Erythroblast (primary cell): ENCODE data around the gene SNX25.

ENCODE experiments used
- GATA1 ChIP-seq: IDR thresholded peaks from 2 replicates; pipeline ENCODE4 v1.6.1; 2011; ENCODE audit warnings: low read depth, mild to moderate bottlenecking, control low read depth, low read length, moderate library complexity
- POLR2A ChIP-seq: IDR thresholded peaks from 2 replicates; pipeline ENCODE4 v1.6.1; 2011; ENCODE audit warnings: mild to moderate bottlenecking, low read length

DNA sequence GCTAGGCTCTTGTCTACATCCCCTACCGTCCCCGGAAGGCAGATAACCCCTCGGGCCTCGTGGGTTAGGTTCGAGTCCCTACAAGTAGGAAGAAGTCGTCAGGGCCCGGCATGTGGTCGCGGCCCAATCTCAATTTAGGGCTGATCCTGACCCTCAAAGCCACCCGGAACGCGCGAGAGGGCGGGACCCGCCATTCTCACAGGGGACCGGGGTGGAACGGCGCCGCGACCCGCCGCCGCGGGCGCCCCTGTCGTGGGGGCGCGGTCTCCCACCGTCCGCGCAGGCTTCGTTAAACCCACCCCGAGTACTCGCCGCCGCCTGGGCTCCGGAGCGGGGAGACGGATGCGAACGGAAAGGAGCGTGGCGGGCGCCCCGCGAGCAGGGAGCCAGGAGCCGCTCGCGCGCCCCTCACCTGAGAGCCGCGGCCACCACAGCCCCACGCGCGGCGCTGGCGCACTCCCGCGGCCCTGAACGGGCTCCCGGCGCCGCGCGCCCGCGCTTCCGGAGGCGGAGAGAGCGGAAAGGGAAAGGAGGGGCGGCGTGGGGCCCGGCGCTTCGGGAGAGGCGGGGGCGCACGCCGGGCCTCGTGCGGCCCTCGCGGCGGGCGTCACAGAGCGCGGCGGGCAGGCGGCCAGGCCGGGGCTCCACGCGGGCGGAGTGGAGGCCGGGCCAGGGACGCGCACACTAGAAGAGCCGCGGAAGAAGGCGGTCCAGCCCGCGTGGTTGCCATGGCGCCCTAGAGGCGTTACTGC, 5.7 kb upstream of the SNX25 start, which contains the start of gene CFAP97:
- TF ChIP-seq POLR2A = peak; percentile 70
- TF ChIP-seq GATA1 = no peak
